Stomach (tissue), 4 donors: ENCODE data around the gene CXCL17.

Experiments used
- CTCF ChIP-seq, 7 experiments: fragments of 450-650 bp in 4 of 7; fragments of 200-600 bp in 3 of 7; sonication (generic) in 3 of 7; IDR thresholded peaks; one replicate each; pipeline ENCODE4 v1.5.1; 2016 to 2019; ENCODE audit warnings: antibody characterized with exemption in 7 of 7, control low read depth in 2 of 7, mild to moderate bottlenecking in 1 of 7
- POLR2A ChIP-seq, 4 donors: fragments of 450-650 bp; IDR thresholded peaks; one replicate each; pipeline ENCODE4 v1.6.1; 2016; ENCODE audit warnings: antibody characterized with exemption in 4 of 4, control low read depth in 2 of 4, mild to moderate bottlenecking in 1 of 4, moderate library complexity in 1 of 4

DNA sequence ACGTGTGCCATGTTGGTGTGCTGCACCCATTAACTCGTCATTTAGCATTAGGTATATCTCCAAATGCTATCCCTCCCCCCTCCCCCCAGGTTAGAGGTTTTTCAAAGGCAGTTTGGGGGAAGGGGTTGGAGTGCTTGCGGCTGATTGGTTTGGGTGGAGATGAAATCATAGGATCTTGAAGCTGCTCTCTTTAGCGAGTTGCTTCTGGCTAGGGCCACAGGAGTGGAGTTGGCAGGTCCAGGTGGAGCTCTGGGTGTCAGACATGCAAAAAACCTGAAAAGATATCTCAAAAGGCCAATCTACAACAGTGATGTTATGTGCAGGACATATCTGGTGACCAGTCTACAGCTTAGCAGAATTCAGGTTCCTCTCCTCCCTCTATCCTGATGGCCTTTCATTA lies 32.6 kb upstream of the CXCL17 start:
- TF ChIP-seq POLR2A (IDR thresholded peaks at IDR 0.05) (no peak), CTCF (IDR thresholded peaks at IDR 0.05) (no peak)
